CD8-positive, alpha-beta memory T cell (primary cell): ENCODE results near the gene CCDC136. TPM values are rescaled to one million over a fixed set of nuclear protein-coding genes. Genes with fewer than 3 reads are reported as not detected.

Experiments used
- CTCF ChIA-PET: fragments of 350-600 bp; sonication (Branson Sonifier 250); formaldehyde crosslinking; loops from one replicate; lab custom pipeline; 2021; ENCODE audit warnings: antibody characterized with exemption; lab: Charles Lee
- POLR2A ChIA-PET: fragments of 350-600 bp; sonication (Branson Sonifier 250); formaldehyde crosslinking; loops from one replicate; lab custom pipeline; 2021; ENCODE audit warnings: antibody characterized with exemption; lab: Charles Lee
- DNase-seq, 5 donors: peaks; one replicate each; pipeline versions ENCODE4 v3.0.0 to v3.0.0-alpha.2; 2020 to 2022; ENCODE audit warnings: mixed read lengths in 1 of 5
- H3K27ac ChIP-seq: one replicate; pipeline ENCODE4 v1.7.0; 2013; ENCODE audit warnings: low read depth, mild to moderate bottlenecking, low read length, moderate library complexity
- H3K27me3 ChIP-seq: 2 replicates; pipeline ENCODE4 v1.7.0; 2013; ENCODE audit warnings: low read length, mild to moderate bottlenecking; ENCODE audit not compliant: insufficient read depth, poor library complexity, severe bottlenecking
- H3K36me3 ChIP-seq: 2 replicates; pipeline ENCODE4 v1.7.0; 2013; ENCODE audit warnings: mild to moderate bottlenecking, low read length, moderate library complexity; ENCODE audit not compliant: insufficient read depth
- H3K4me1 ChIP-seq: 2 replicates; pipeline ENCODE4 v1.7.0; 2013; ENCODE audit warnings: mild to moderate bottlenecking, low read length, moderate library complexity; ENCODE audit not compliant: insufficient read depth
- H3K4me3 ChIP-seq: 2 replicates; pipeline ENCODE4 v1.7.0; 2013; ENCODE audit warnings: mild to moderate bottlenecking, low read length
- H3K9me3 ChIP-seq: 2 replicates; pipeline ENCODE4 v1.7.0; 2013; ENCODE audit warnings: mild to moderate bottlenecking, low read length
- H3K27ac Mint-ChIP-seq, 8 donors: one replicate each; pipeline ENCODE4 v1.8.0; 2020 to 2021; ENCODE audit warnings: mixed read lengths in 8 of 8, mild to moderate bottlenecking in 6 of 8, inconsistent platforms in 3 of 8, moderate library complexity in 3 of 8
- H3K27me3 Mint-ChIP-seq, 2 donors: one replicate each; pipeline ENCODE4 v1.8.0; 2020 to 2021; ENCODE audit warnings: mixed read lengths in 2 of 2, mild to moderate bottlenecking in 1 of 2, moderate library complexity in 1 of 2
- H3K36me3 Mint-ChIP-seq, 3 donors: one replicate each; pipeline ENCODE4 v1.8.0; 2020 to 2021; ENCODE audit warnings: mixed read lengths in 3 of 3, inconsistent platforms in 1 of 3, mild to moderate bottlenecking in 1 of 3
- H3K4me1 Mint-ChIP-seq, 3 donors: one replicate each; pipeline ENCODE4 v1.8.0; 2020 to 2021; ENCODE audit warnings: mixed read lengths in 3 of 3, inconsistent platforms in 1 of 3, mild to moderate bottlenecking in 1 of 3
- H3K4me3 Mint-ChIP-seq, 7 donors: one replicate each; pipeline ENCODE4 v1.8.0; 2020 to 2021; ENCODE audit warnings: mixed read lengths in 7 of 7, mild to moderate bottlenecking in 6 of 7, moderate library complexity in 4 of 7, inconsistent platforms in 2 of 7
- H3K9me3 Mint-ChIP-seq, 5 donors: one replicate each; pipeline ENCODE4 v1.8.0; 2020 to 2022; ENCODE audit warnings: mixed read lengths in 5 of 5, mild to moderate bottlenecking in 3 of 5, moderate library complexity in 2 of 5, inconsistent platforms in 1 of 5
- polyA plus RNA-seq: library from polyadenylated mRNA; unstranded; fragments of 300-500 nt; fragmentation: Illumina TruSeq; gene quantifications from one replicate; pipeline ENCODE4 v1.2.3, GENCODE V29; 2021
- total RNA-seq, 2 experiments: library from RNA; stranded (reverse); gene quantifications; one replicate each; pipeline ENCODE4 v1.2.3, GENCODE V29; 2021

Gene CCDC136
- total and polyA plus RNA-seq, 3 experiments from 2014 or later: 2.6 to 9.0 (median 8.7) TPM

- peaks cover 0 to 2% (median 0%) of the 10 kb centered on the region in 5 donors for H3K9me3 Mint-ChIP-seq
- H3K4me1 Mint-ChIP-seq: peaks cover 29 to 44% (median 41%) of the 10 kb centered on the region in 3 donors
- H3K27ac ChIP-seq: peak overlapping the region; percentile 88
- H3K36me3 Mint-ChIP-seq: peaks cover 3 to 24% (median 3%) of the 10 kb centered on the region in 3 donors
- peaks cover 0 to 5% of the 10 kb centered on the region in 2 donors for H3K27me3 Mint-ChIP-seq
- peaks cover 11% of the 10 kb centered on the region for H3K36me3 ChIP-seq
- peak in 3 of 5 donors; percentile 20 to 32 (median 25) for DNase-seq
- ChIA-PET CTCF (interaction anchor here (1.4 to 5.6 kb wide), 2 partner anchors 16 to 21 kb away, joined by 4 to 47 read pairs; no protein-coding TSS in a partner anchor), POLR2A (interaction anchor here (0.5 to 1.2 kb wide), 4 partner anchors 18 to 125 kb away, joined by 3 to 4 read pairs (median 4); no protein-coding TSS in a partner anchor)
- no peaks in the 10 kb centered on the region for H3K27me3 ChIP-seq
- H3K9me3 ChIP-seq: no peaks in the 10 kb centered on the region
- H3K27ac Mint-ChIP-seq: peak overlapping the region; percentile 84 to 100 (median 96)
- peak overlapping the region; percentile 98 for H3K4me3 ChIP-seq
- H3K4me3 Mint-ChIP-seq: peak overlapping the region; percentile 93 to 100 (median 96)
- H3K4me1 ChIP-seq: peaks cover 14% of the 10 kb centered on the region
Measured at GRCh38 chr7:128863433-128863989, 71.7 kb downstream of the CCDC136 start.

GRCh38 chr7:128865303-128865702 lies 73.5 kb downstream of the CCDC136 start:
- no peak for DNase-seq
- no peak overlapping the region for H3K27ac ChIP-seq
- peaks cover 3 to 24% (median 3%) of the 10 kb centered on the region in 3 donors for H3K36me3 Mint-ChIP-seq
- peak overlapping the region in 2 of 7 donors; percentile 32 to 77 for H3K4me3 Mint-ChIP-seq
- peak overlapping the region in 4 of 8 donors; percentile 43 to 66 (median 49) for H3K27ac Mint-ChIP-seq
- no peaks in the 10 kb centered on the region for H3K27me3 ChIP-seq
- CTCF ChIA-PET: no interaction called here
- POLR2A ChIA-PET: no interaction called here
- H3K9me3 ChIP-seq: no peaks in the 10 kb centered on the region
- H3K4me1 Mint-ChIP-seq: peaks cover 30 to 52% (median 44%) of the 10 kb centered on the region in 3 donors
- H3K4me1 ChIP-seq: peaks cover 18% of the 10 kb centered on the region
- H3K36me3 ChIP-seq: peaks cover 11% of the 10 kb centered on the region
- H3K27me3 Mint-ChIP-seq: peaks cover 0 to 5% of the 10 kb centered on the region in 2 donors
- peaks cover 0 to 2% (median 0%) of the 10 kb centered on the region in 5 donors for H3K9me3 Mint-ChIP-seq
- H3K4me3 ChIP-seq: no peak overlapping the region

GRCh38 chr7:128865996-128866877 lies 74.5 kb downstream of the CCDC136 start:
- Mint-ChIP-seq H3K27me3 (peaks cover 0 to 5% of the 10 kb centered on the region in 2 donors), H3K4me3 (peak overlapping the region in 3 of 7 donors; percentile 21 to 82 (median 75)), H3K27ac (peak overlapping the region in 1 of 8 donors; percentile 66), H3K9me3 (peaks cover 0 to 2% (median 0%) of the 10 kb centered on the region in 5 donors), H3K36me3 (peaks cover 3 to 24% (median 3%) of the 10 kb centered on the region in 3 donors), H3K4me1 (peaks cover 32 to 55% (median 46%) of the 10 kb centered on the region in 3 donors)
- ChIA-PET CTCF (interaction anchor here (1.3 to 1.5 kb wide), 2 partner anchors 18 to 22 kb away, joined by 3 to 5 read pairs; no protein-coding TSS in a partner anchor), POLR2A (interaction anchor here (0.5 kb wide), 1 partner anchor 166 kb away, joined by 4 read pairs; no protein-coding TSS in a partner anchor)
- peaks cover 18% of the 10 kb centered on the region for H3K4me1 ChIP-seq
- DNase-seq: no peak
- H3K27me3 ChIP-seq: no peaks in the 10 kb centered on the region
- peaks cover 11% of the 10 kb centered on the region for H3K36me3 ChIP-seq
- H3K27ac ChIP-seq: no peak overlapping the region
- no peaks in the 10 kb centered on the region for H3K9me3 ChIP-seq
- H3K4me3 ChIP-seq: no peak overlapping the region

- CTCF ChIA-PET: interaction anchor here (0.9 to 1.5 kb wide), 4 partner anchors 16 to 25 kb away, joined by 3 to 5 read pairs (median 3); no protein-coding TSS in a partner anchor
- H3K27ac ChIP-seq: no peak overlapping the region
Measured at GRCh38 chr7:128867241-128867640, 75.5 kb downstream of the CCDC136 start.

GRCh38 chr7:128867842-128868623 lies 76.3 kb downstream of the CCDC136 start:
- no peak overlapping the region for H3K27ac Mint-ChIP-seq
- no peaks in the 10 kb centered on the region for H3K9me3 Mint-ChIP-seq
- H3K4me3 Mint-ChIP-seq: peak overlapping the region; percentile 61 to 89 (median 70)
- ChIA-PET CTCF (interaction anchor here (0.9 to 2.3 kb wide), 6 partner anchors 12 to 25 kb away, joined by 3 to 12 read pairs (median 3); no protein-coding TSS in a partner anchor), POLR2A (no interaction called here)
- peaks cover 3 to 19% (median 3%) of the 10 kb centered on the region in 3 donors for H3K36me3 Mint-ChIP-seq
- Histone ChIP-seq H3K9me3 (no peaks in the 10 kb centered on the region), H3K4me3 (no peak overlapping the region), H3K4me1 (peaks cover 18% of the 10 kb centered on the region), H3K27ac (no peak overlapping the region), H3K27me3 (no peaks in the 10 kb centered on the region), H3K36me3 (peaks cover 11% of the 10 kb centered on the region)
- no peaks in the 10 kb centered on the region for H3K27me3 Mint-ChIP-seq
- peaks cover 23 to 46% (median 35%) of the 10 kb centered on the region in 3 donors for H3K4me1 Mint-ChIP-seq
- no peak for DNase-seq

More at GRCh38 chr7:128867241-128867640, 75.5 kb downstream of the CCDC136 start:
- peaks cover 11% of the 10 kb centered on the region for H3K36me3 ChIP-seq
- H3K9me3 Mint-ChIP-seq: no peaks in the 10 kb centered on the region
- no peaks in the 10 kb centered on the region for H3K27me3 ChIP-seq
- peaks cover 18% of the 10 kb centered on the region for H3K4me1 ChIP-seq
- peaks cover 3 to 24% (median 3%) of the 10 kb centered on the region in 3 donors for H3K36me3 Mint-ChIP-seq
- DNase-seq: no peak
- peak overlapping the region in 2 of 8 donors; percentile 7 to 35 for H3K27ac Mint-ChIP-seq
- H3K9me3 ChIP-seq: no peaks in the 10 kb centered on the region
- POLR2A ChIA-PET: no interaction called here
- no peak overlapping the region for H3K4me3 ChIP-seq
- peaks cover 29 to 52% (median 42%) of the 10 kb centered on the region in 3 donors for H3K4me1 Mint-ChIP-seq
- H3K27me3 Mint-ChIP-seq: peaks cover 0 to 5% of the 10 kb centered on the region in 2 donors
- peak overlapping the region in 5 of 7 donors; percentile 2 to 82 (median 25) for H3K4me3 Mint-ChIP-seq

- Histone ChIP-seq H3K4me1 (peaks cover 12% of the 10 kb centered on the region), H3K27ac (no peak overlapping the region), H3K9me3 (no peaks in the 10 kb centered on the region), H3K36me3 (peaks cover 11% of the 10 kb centered on the region), H3K27me3 (no peaks in the 10 kb centered on the region), H3K4me3 (no peak overlapping the region)
- CTCF ChIA-PET: interaction anchor here (2.3 kb wide), 1 partner anchor 15 kb away, joined by 12 read pairs; no protein-coding TSS in a partner anchor
- no peak for DNase-seq
- H3K27me3 Mint-ChIP-seq: no peaks in the 10 kb centered on the region
- POLR2A ChIA-PET: no interaction called here
- peaks cover 3 to 18% (median 3%) of the 10 kb centered on the region in 3 donors for H3K36me3 Mint-ChIP-seq
- H3K27ac Mint-ChIP-seq: no peak overlapping the region
- no peaks in the 10 kb centered on the region for H3K9me3 Mint-ChIP-seq
- peak overlapping the region; percentile 54 to 89 (median 70) for H3K4me3 Mint-ChIP-seq
- peaks cover 20 to 40% (median 32%) of the 10 kb centered on the region in 3 donors for H3K4me1 Mint-ChIP-seq
Measured at GRCh38 chr7:128868624-128869137, 76.9 kb downstream of the CCDC136 start.
